Measurements from ENCODE around the gene TTLL6. TPM values are rescaled to one million over a fixed set of nuclear protein-coding genes. Genes with fewer than 3 reads are reported as not detected.

Gene TTLL6
- total RNA-seq, 1 experiment from 2014 or later: 0.29 TPM

GRCh38 chr17:48757524-48757961 is 59.5 kb downstream of the TTLL6 start:
- POLR2A ChIA-PET (ENCODE audit: unreplicated experiment): interaction anchor here (0.6 to 1.5 kb wide), 2 partner anchors 29 to 60 kb away, joined by 3 to 4 read pairs; partner anchors contain the start of gene HOXB13
- H3K27ac ChIP-seq (ENCODE audit: low read length): peak overlapping the region; percentile 32
- H3K4me1 ChIP-seq (ENCODE audit: insufficient read depth, low read length): peaks cover 55% of the 10 kb centered on the region
- CTCF ChIA-PET: interaction anchor here (0.8 to 2.0 kb wide), 2 partner anchors 28 to 34 kb away, joined by 3 to 8 read pairs; no protein-coding TSS in a partner anchor
- peak; percentile 54 for DNase-seq
- peak; percentile 32 for ATAC-seq
- no peaks in the 10 kb centered on the region for H3K9me3 ChIP-seq (ENCODE audit: low read length)
- no peaks in the 10 kb centered on the region for H3K9me2 ChIP-seq (replicated peaks; ENCODE audit: low read length)
- TF ChIP-seq EZH2phosphoT487 (IDR thresholded peaks at IDR 0.05; ENCODE audit: borderline replicate concordance, low read length) (no peak), CTCF (conservative IDR thresholded peaks at IDR 0.05; ENCODE audit: low read depth, low read length) (no peak), EZH2 (IDR thresholded peaks at IDR 0.05; ENCODE audit: low read length, unreplicated experiment) (no peak)
- no peak overlapping the region for H3K4me3 ChIP-seq (ENCODE audit: low read length)
- no peak overlapping the region for H3K9ac ChIP-seq (ENCODE audit: low read length)
- no peaks in the 10 kb centered on the region for H3F3A ChIP-seq (ENCODE audit: low read length, unreplicated experiment)
- H3K4me2 ChIP-seq (ENCODE audit: low read length): peak overlapping the region; percentile 14; the same call in 1 of the 2 replicates
- peak overlapping the region; percentile 69 for H2AFZ ChIP-seq (ENCODE audit: low read length)
- no peaks in the 10 kb centered on the region for H3K36me3 ChIP-seq (ENCODE audit: low read depth, low read length)
- no peaks in the 10 kb centered on the region for H4K20me1 ChIP-seq (ENCODE audit: low read length)
- no peaks in the 10 kb centered on the region for H3K27me3 ChIP-seq (ENCODE audit: low read length)
- no peaks in the 10 kb centered on the region for H3K79me2 ChIP-seq (ENCODE audit: low read length)
- BruUV-seq (replicated peaks): no TSS peak
- intact Hi-C loops (cut with micrococcal nuclease): loop anchor here (2.0 kb wide), 1 partner anchor 35 kb away; the partner anchor contains the start of genes PRAC1 and PRAC2

- ATAC-seq: peak; percentile 44
- peak overlapping the region; percentile 6; the same call in 1 of the 2 replicates for H3K4me2 ChIP-seq (ENCODE audit: low read length)
- H3K9me2 ChIP-seq (replicated peaks; ENCODE audit: low read length): no peaks in the 10 kb centered on the region
- TF ChIP-seq CTCF (conservative IDR thresholded peaks at IDR 0.05; ENCODE audit: low read depth, low read length): no peak
- no peak for TF ChIP-seq EZH2phosphoT487 (IDR thresholded peaks at IDR 0.05; ENCODE audit: borderline replicate concordance, low read length)
- TF ChIP-seq EZH2 (IDR thresholded peaks at IDR 0.05; ENCODE audit: low read length, unreplicated experiment): no peak
- DNase-seq: peak; percentile 43
- intact Hi-C loops (cut with micrococcal nuclease): loop anchor here (2.0 kb wide), 1 partner anchor 34 kb away; the partner anchor contains the start of genes PRAC1 and PRAC2
- POLR2A ChIA-PET (ENCODE audit: unreplicated experiment): interaction anchor here (0.5 to 1.5 kb wide), 3 partner anchors 28 to 136 kb away, joined by 3 to 4 read pairs (median 3); partner anchors contain the start of genes ATP5MC1 and HOXB13
- no peaks in the 10 kb centered on the region for H3K27me3 ChIP-seq (ENCODE audit: low read length)
- peaks cover 55% of the 10 kb centered on the region for H3K4me1 ChIP-seq (ENCODE audit: insufficient read depth, low read length)
- H3K9ac ChIP-seq (ENCODE audit: low read length): no peak overlapping the region
- H2AFZ ChIP-seq (ENCODE audit: low read length): peak overlapping the region; percentile 69
- no peaks in the 10 kb centered on the region for H3K9me3 ChIP-seq (ENCODE audit: low read length)
- H3K27ac ChIP-seq (ENCODE audit: low read length): peak overlapping the region; percentile 32
- no TSS peak for BruUV-seq (replicated peaks)
- no peaks in the 10 kb centered on the region for H3K79me2 ChIP-seq (ENCODE audit: low read length)
- H3K4me3 ChIP-seq (ENCODE audit: low read length): no peak overlapping the region
- H3F3A ChIP-seq (ENCODE audit: low read length, unreplicated experiment): no peaks in the 10 kb centered on the region
- no peaks in the 10 kb centered on the region for H3K36me3 ChIP-seq (ENCODE audit: low read depth, low read length)
- CTCF ChIA-PET: interaction anchor here (0.5 to 2.0 kb wide), 4 partner anchors 33 to 122 kb away, joined by 3 to 8 read pairs (median 4); no protein-coding TSS in a partner anchor
- H4K20me1 ChIP-seq (ENCODE audit: low read length): no peaks in the 10 kb centered on the region
Measured at GRCh38 chr17:48756830-48757251, 60.2 kb downstream of the TTLL6 start.

- Histone ChIP-seq H3K9me2 (replicated peaks; ENCODE audit: low read length) (no peaks in the 10 kb centered on the region), H4K20me1 (ENCODE audit: low read length) (no peaks in the 10 kb centered on the region), H3K27me3 (ENCODE audit: low read length) (no peaks in the 10 kb centered on the region), H3K27ac (ENCODE audit: low read length) (no peak overlapping the region), H3F3A (ENCODE audit: low read length, unreplicated experiment) (no peaks in the 10 kb centered on the region), H3K4me3 (ENCODE audit: low read length) (no peak overlapping the region), H3K4me1 (ENCODE audit: insufficient read depth, low read length) (peaks cover 65% of the 10 kb centered on the region), H3K79me2 (ENCODE audit: low read length) (peaks cover under 1% of the 10 kb centered on the region; the same call in 1 of the 2 replicates), H3K9me3 (ENCODE audit: low read length) (no peaks in the 10 kb centered on the region), H3K36me3 (ENCODE audit: low read depth, low read length) (no peaks in the 10 kb centered on the region), H2AFZ (ENCODE audit: low read length) (no peak overlapping the region), H3K4me2 (ENCODE audit: low read length) (no peak overlapping the region), H3K9ac (ENCODE audit: low read length) (no peak overlapping the region)
- intact Hi-C loops (cut with micrococcal nuclease): no loop called here
- CTCF ChIA-PET: no interaction called here
- BruUV-seq (replicated peaks): no TSS peak
- TF ChIP-seq CTCF (conservative IDR thresholded peaks at IDR 0.05; ENCODE audit: low read depth, low read length): no peak
- no peak for TF ChIP-seq EZH2 (IDR thresholded peaks at IDR 0.05; ENCODE audit: low read length, unreplicated experiment)
- no peak for TF ChIP-seq EZH2phosphoT487 (IDR thresholded peaks at IDR 0.05; ENCODE audit: borderline replicate concordance, low read length)
- DNase-seq: peak; percentile 1
- POLR2A ChIA-PET (ENCODE audit: unreplicated experiment): no interaction called here
- no peak for ATAC-seq
Measured at GRCh38 chr17:48755356-48755755, 61.7 kb downstream of the TTLL6 start.
